GM23338 (cell line): ENCODE results near the gene TTC12. TPM values are rescaled to one million over a fixed set of nuclear protein-coding genes. Genes with fewer than 3 reads are reported as not detected.

Experiments used
- EZH2 ChIP-seq: fragments of 200-600 bp; sonication (generic); IDR thresholded peaks from one replicate; pipeline ENCODE4 v1.8.0; 2017; ENCODE audit warnings: antibody characterized with exemption, mild to moderate bottlenecking, low read depth; ENCODE audit not compliant: unreplicated experiment
- EZH2phosphoT487 ChIP-seq: fragments of 200-600 bp; sonication (generic); IDR thresholded peaks from one replicate; pipeline ENCODE4 v1.8.1; 2018; ENCODE audit warnings: antibody characterized with exemption; ENCODE audit not compliant: unreplicated experiment
- JUNB ChIP-seq: IDR thresholded peaks from one replicate; pipeline ENCODE4 v1.6.1; 2016; ENCODE audit warnings: antibody characterized with exemption; ENCODE audit not compliant: unreplicated experiment
- NANOG ChIP-seq: IDR thresholded peaks from 2 replicates; pipeline ENCODE4 v1.6.1; 2016; ENCODE audit warnings: antibody characterized with exemption, borderline replicate concordance
- POLR2AphosphoS5 ChIP-seq: IDR thresholded peaks from 2 replicates; pipeline ENCODE4 v1.6.1; 2016; ENCODE audit warnings: antibody characterized with exemption, low read depth
- REST ChIP-seq: IDR thresholded peaks from one replicate; pipeline ENCODE4 v1.6.1; 2018; ENCODE audit warnings: antibody characterized with exemption; ENCODE audit not compliant: unreplicated experiment
- STAT1 ChIP-seq: IDR thresholded peaks from one replicate; pipeline ENCODE4 v1.6.1; 2016; ENCODE audit warnings: antibody characterized with exemption; ENCODE audit not compliant: unreplicated experiment
- ZNF331 ChIP-seq: fragments of 250-450 bp; sonication (Bioruptor Pico); IDR thresholded peaks from 2 replicates; pipeline ENCODE4 v1.5.0; 2020; ENCODE audit warnings: low read depth, mild to moderate bottlenecking, moderate library complexity
- polyA plus RNA-seq: library from polyadenylated mRNA; unstranded; fragments of >200 nt; fragmentation: Nextera tagmentation; extraction: Ambion mirVana; gene quantifications from 2 replicates; pipeline ENCODE4 v1.2.1, GENCODE V29; 2016
- total RNA-seq: library from RNA; depleted of rRNA; stranded (reverse); fragments of >200 nt; shearing (Covaris generic); gene quantifications from 2 replicates; pipeline ENCODE4 v1.2.3, GENCODE V29; 2014
- TF ChIP-seq, protein P1 (sequence below): fragments of 250-450 bp; sonication (Bioruptor Pico); IDR thresholded peaks from 2 replicates; pipeline ENCODE4 v1.5.0; 2020; ENCODE audit warnings: mild to moderate bottlenecking, moderate library complexity

Gene TTC12
- total and polyA plus RNA-seq, 2 experiments from 2014 or later: 3.4 to 12.5 TPM

GRCh38 chr11:113411536-113411935 lies 97.2 kb downstream of the TTC12 start (continued):
- TF ChIP-seq, protein P1, sequence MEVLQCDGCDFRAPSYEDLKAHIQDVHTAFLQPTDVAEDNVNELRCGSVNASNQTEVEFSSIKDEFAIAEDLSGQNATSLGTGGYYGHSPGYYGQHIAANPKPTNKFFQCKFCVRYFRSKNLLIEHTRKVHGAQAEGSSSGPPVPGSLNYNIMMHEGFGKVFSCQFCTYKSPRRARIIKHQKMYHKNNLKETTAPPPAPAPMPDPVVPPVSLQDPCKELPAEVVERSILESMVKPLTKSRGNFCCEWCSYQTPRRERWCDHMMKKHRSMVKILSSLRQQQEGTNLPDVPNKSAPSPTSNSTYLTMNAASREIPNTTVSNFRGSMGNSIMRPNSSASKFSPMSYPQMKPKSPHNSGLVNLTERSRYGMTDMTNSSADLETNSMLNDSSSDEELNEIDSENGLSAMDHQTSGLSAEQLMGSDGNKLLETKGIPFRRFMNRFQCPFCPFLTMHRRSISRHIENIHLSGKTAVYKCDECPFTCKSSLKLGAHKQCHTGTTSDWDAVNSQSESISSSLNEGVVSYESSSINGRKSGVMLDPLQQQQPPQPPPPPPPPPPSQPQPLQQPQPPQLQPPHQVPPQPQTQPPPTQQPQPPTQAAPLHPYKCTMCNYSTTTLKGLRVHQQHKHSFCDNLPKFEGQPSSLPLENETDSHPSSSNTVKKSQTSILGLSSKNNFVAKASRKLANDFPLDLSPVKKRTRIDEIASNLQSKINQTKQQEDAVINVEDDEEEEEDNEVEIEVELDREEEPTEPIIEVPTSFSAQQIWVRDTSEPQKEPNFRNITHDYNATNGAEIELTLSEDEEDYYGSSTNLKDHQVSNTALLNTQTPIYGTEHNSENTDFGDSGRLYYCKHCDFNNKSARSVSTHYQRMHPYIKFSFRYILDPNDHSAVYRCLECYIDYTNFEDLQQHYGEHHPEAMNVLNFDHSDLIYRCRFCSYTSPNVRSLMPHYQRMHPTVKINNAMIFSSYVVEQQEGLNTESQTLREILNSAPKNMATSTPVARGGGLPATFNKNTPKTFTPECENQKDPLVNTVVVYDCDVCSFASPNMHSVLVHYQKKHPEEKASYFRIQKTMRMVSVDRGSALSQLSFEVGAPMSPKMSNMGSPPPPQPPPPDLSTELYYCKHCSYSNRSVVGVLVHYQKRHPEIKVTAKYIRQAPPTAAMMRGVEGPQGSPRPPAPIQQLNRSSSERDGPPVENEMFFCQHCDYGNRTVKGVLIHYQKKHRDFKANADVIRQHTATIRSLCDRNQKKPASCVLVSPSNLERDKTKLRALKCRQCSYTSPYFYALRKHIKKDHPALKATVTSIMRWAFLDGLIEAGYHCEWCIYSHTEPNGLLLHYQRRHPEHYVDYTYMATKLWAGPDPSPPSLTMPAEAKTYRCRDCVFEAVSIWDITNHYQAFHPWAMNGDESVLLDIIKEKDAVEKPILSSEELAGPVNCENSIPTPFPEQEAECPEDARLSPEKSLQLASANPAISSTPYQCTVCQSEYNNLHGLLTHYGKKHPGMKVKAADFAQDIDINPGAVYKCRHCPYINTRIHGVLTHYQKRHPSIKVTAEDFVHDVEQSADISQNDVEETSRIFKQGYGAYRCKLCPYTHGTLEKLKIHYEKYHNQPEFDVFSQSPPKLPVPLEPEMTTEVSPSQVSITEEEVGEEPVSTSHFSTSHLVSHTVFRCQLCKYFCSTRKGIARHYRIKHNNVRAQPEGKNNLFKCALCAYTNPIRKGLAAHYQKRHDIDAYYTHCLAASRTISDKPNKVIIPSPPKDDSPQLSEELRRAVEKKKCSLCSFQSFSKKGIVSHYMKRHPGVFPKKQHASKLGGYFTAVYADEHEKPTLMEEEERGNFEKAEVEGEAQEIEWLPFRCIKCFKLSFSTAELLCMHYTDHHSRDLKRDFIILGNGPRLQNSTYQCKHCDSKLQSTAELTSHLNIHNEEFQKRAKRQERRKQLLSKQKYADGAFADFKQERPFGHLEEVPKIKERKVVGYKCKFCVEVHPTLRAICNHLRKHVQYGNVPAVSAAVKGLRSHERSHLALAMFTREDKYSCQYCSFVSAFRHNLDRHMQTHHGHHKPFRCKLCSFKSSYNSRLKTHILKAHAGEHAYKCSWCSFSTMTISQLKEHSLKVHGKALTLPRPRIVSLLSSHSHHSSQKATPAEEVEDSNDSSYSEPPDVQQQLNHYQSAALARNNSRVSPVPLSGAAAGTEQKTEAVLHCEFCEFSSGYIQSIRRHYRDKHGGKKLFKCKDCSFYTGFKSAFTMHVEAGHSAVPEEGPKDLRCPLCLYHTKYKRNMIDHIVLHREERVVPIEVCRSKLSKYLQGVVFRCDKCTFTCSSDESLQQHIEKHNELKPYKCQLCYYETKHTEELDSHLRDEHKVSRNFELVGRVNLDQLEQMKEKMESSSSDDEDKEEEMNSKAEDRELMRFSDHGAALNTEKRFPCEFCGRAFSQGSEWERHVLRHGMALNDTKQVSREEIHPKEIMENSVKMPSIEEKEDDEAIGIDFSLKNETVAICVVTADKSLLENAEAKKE: no peak
- TF ChIP-seq EZH2: no peak
- TF ChIP-seq JUNB: no peak
- no peak for TF ChIP-seq NANOG
- no peak for TF ChIP-seq EZH2phosphoT487
- TF ChIP-seq STAT1: no peak
- no peak for TF ChIP-seq POLR2AphosphoS5
- TF ChIP-seq ZNF331 (CRISPR knock-in tag): no peak
- TF ChIP-seq REST: no peak
